ENCODE results near the gene AP4S1.
"Not testable (repeated sequence)": the region's sequence is repeated elsewhere in the genome, so short reads cannot be mapped to it uniquely, and the experiment has no call there.

AP4S1 gene

DNA sequence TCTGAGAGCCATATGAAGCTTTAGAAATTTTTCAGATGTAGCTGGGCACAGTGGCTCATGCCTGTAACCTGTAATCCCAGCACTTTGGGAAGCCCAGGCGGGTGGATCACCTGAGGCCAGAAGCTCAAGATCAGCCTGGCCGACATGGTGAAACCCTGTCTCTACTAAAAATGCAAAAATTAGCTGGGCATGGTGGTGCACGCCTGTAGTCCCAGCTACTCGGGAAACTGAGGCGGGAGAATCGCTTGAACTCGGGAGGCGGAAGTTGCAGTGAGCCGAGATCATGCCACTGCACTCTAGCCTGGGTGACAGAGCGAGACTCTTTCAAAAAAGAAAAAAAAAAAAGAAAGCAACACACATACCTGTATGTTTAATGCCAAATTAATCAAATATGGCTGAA is 17.4 kb downstream of the AP4S1 start:
- not testable (repeated sequence) for DNase-seq (ENCODE audit: low read depth)

- DNase-seq (ENCODE audit: low read depth): no peak
Measured at GRCh38 chr14:31043379-31043778, 17.9 kb downstream of the AP4S1 start.

GRCh38 chr14:31045501-31046080 is 20.1 kb downstream of the AP4S1 start:
- DNase-seq (ENCODE audit: low read depth): no peak

DNA sequence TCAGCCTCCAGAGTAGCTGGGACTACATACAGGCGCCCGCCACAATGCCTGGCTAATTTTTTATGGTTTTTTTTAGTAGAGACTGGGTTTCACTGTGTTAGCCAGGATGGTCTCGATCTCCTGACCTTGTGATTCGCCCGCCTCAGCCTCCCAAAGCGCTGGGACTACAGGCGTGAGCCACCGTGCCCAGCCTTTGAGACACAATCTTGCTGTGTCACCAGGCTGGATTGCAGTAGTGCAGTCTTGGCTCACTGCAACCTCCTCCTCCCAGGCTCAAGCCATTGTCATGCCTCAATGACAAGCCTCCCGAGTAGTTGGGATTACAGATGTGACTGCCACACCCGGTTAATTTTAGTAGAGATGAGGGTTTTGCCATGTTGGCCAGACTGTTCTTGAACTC is 22.1 kb downstream of the AP4S1 start:
- no peak for DNase-seq (ENCODE audit: low read depth)

- no peak for DNase-seq (ENCODE audit: low read depth)
Measured at GRCh38 chr14:31051023-31051422, 25.6 kb downstream of the AP4S1 start.

DNA sequence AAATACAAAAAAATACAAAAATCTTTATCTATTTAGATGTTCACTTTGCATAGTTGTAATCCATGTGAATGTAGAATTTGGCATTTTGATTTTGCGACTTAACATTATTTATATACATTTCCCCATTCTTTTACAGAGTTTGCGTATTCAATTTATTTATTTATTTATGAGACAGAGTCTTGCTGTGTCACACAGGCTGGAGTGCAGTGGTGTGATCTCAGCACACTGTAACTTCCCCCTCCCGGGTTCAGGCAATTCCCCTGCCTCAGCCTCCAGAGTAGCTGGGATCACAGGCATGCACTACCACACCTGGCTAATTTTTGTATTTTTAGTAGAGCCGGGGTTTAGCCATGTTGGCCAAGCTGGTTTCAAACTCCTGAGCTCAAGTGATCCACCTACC is 26.1 kb downstream of the AP4S1 start:
- no peak for DNase-seq (ENCODE audit: low read depth)

GRCh38 chr14:31052905-31053586 is 27.6 kb downstream of the AP4S1 start:
- not testable (repeated sequence) for DNase-seq (ENCODE audit: low read depth)

DNA sequence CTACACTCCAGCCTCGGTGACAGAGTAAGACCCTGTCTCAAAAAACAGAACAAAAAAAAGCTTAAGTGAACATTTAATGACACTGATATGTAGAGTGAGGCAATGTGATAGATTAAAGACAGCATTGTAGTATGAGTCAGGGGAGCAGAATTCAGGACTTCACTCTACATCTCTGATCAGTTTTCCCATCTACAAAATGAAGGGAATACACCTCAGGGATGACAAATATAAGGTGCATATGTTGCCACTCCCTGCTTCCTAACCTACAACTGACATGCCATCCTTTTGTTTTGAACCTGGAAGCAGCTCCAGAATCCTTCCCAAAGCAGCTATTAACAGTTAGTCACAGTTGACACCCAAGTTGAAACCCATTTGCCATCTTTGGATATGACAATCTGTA is 31.6 kb downstream of the AP4S1 start:
- DNase-seq (ENCODE audit: low read depth): no peak

DNA sequence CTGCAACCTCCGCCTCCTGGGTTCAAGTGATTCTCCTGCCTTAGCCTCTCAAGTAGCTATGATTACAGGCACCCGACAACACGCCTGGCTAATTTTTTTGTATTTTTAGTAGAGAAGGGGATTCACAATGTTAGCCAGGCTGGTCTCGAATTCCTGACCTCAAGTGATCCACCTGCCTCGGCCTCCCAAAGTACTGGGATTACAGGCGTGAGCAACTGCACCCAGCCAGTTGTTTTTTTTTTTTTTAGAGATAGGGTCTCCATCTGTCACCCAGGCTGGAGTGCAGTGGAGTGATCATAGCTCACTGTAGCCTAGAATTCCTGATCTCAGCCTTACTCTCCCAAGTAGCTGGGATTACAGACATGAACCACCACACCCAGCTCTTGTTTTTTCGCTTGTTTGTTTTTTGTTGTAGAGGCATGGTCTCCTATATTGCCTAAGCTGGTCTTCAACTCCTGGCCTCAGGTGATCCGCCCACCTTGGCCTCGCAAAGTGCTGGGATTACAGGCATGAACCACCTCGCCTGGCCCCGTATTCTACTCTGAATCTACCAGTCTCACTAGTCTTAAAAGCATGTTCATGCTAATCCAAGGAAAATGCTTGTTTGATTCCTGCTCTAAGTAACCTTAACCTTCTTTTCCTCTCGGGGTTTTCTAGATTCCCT is 32.4 kb downstream of the AP4S1 start:
- DNase-seq (ENCODE audit: low read depth): no peak

- DNase-seq (ENCODE audit: low read depth): no peak
Measured at GRCh38 chr14:31059152-31059924, 33.9 kb downstream of the AP4S1 start.

- DNase-seq (ENCODE audit: low read depth): no peak
Measured at GRCh38 chr14:31060253-31060875, 34.9 kb downstream of the AP4S1 start.

DNA sequence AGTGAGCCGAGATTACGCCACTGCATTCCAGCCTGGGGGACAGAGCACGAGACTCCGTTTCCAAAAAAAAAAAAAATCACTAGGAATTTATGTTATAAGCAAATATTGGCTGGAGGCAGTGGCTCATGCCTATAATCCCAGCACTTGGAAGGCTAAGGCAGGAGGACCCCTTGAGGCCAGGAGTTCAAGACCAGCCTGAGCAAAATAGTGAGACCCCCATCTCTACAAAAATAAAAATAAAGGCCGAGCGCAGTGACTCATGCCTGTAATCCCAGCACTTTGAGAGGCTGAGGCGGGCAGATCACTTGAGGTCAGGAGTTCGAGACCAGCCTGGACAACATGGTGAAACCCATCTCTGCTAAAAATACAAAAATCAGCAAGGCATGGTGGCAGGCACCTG is 37.5 kb downstream of the AP4S1 start:
- not testable (repeated sequence) for DNase-seq (ENCODE audit: low read depth)

DNA sequence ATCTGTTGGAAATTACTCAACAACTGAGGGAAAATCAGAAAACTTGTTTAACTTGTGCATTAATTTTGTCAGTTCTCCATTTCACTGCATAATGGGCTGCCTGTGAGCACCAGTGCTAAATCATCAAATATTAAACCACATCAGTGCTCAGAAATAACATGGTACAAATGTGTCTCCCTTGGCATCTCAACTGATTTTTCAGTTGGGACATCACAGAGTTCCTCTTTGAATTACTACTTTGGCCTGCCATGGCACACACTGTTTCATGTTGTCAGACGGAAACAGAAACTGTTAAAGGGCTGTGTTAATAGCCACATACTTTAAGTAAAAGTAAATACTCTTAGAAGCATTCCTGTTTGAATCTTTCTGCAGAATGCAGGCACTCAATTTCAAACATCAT is 42.8 kb downstream of the AP4S1 start:
- no peak for DNase-seq (ENCODE audit: low read depth)

- no peak for DNase-seq (ENCODE audit: low read depth)
Measured at GRCh38 chr14:31069343-31069742, 43.9 kb downstream of the AP4S1 start.

DNA sequence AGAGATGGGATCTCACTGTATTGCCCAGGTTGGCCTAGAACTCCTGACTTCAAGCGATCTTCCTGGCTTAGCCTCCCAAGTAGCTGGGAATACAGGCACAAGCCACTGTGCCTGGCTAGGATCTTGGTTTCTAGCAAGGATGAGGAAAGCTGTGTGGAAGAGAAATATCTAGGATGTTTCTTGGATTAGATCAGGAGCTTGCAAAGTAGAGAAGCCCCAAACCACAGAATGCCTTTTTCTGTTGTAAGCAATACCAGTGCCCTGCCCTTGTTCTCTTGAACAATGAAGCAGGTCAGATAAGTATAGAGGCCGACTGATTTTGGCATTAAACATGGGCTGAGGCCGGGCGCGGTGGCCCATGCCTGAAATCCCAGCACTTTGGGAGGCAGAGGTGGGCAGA is 45.0 kb downstream of the AP4S1 start:
- DNase-seq (ENCODE audit: low read depth): no peak

DNA sequence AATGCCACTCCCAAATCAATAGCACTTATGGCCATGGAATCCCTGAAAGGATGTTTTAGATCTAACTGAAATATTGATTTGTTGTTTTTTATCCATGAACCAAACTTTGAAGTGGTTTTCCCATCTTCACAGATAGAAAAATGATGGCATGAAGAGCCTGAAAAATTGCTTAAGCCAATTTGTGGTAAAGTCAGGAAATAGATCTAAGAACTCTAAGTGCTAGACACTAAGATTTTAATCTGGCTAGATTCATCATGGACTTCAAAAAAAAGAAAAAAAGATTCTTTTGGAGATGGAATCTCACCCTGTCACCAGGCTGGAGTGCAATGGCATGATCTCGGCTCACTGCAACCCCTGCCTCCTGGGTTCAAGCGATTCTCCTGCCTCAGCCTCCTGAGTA is 45.7 kb downstream of the AP4S1 start:
- DNase-seq (ENCODE audit: low read depth): no peak

- no peak for DNase-seq (ENCODE audit: low read depth)
Measured at GRCh38 chr14:31075144-31075543, 49.7 kb downstream of the AP4S1 start.

DNA sequence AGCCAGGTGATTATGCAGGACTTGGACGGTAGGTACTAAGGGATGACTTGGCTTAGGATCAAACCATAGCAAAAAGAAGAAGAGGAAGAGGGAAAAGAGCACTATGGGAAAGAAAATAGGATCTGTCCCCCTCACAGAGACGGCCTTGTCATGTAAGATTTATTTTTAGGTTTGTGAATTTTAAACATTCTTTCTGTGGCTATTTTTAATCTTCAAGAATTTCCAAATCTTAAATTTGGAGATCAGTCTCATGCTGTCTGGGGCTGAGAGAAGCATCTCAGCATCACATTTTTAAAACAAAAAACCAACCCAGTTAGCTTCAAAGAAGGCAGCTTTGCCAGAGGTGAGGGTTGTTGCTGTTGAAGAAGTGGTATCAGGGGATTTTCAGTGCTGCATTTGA is 53.3 kb downstream of the AP4S1 start:
- DNase-seq (ENCODE audit: low read depth): no peak

DNA sequence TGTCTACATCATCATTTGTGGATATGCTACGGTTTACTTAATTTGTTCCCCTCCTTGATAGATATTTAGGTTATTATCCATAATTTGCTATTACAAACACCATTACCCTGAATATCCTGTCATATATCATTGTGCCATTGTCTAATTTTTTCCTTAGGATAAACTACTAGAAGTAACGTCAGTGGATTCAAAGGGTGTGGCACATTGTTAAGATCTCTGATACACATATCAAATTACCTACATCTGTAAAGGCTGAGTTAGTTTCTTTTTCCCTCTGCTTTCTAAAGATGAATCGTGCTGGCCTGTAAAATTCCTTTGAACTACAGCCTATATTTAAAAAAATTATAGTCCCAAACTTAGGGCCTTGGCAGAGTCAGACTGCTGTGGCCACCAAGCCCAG is 54.6 kb downstream of the AP4S1 start:
- DNase-seq (ENCODE audit: low read depth): no peak

GRCh38 chr14:31080484-31080883 is 55.0 kb downstream of the AP4S1 start:
- no peak for DNase-seq (ENCODE audit: low read depth)

DNA sequence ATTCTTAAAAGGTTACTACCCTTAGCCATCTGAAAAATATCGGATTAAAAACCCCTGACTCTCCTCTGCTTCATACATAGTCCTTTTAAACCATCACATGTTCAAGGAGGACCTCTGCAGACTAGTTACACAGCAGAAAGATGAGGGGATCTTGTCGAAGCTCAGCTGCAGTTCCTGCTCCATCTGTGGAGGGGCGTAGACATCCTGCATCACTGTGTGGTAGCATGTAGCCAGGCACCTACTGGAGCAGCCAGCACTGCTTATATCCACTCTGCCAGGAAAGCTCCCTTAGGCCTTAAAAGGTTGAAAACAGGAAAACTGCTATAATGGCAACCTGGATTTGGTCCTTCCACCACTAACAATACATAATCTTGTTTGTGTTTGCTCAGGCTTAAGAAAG is 58.3 kb downstream of the AP4S1 start:
- DNase-seq (ENCODE audit: low read depth): no peak

DNA sequence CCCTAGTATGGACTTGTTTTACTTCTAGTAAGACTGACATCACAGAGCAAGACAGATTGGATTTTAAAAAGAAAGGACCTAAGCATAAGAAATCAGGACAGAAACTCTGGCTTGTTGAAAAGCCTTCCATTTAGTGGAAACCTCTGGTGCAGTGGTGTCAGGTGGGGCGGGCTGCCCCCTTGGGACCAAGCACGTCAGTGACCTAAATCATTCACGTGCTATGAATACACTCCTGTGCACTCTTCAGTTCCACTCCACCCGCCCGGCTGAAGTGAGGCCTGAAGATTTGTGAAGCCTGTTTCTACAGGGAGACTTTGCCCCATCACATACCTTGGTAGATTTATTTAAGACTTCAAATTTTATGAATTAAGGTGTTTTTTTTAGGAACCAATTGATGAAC is 58.9 kb downstream of the AP4S1 start:
- DNase-seq (ENCODE audit: low read depth): no peak

All from stimulated activated CD8-positive, alpha-beta memory T cell treated with anti-CD3 and anti-CD28 coated beads, Interleukin-4, amount 100 ng/mL, for 24 hours (primary cell).